Lung microvascular endothelial cell (primary cell): Measurements from ENCODE around the gene NELFB. TPM values are rescaled to one million over a fixed set of nuclear protein-coding genes. Genes with fewer than 3 reads are reported as not detected.

ENCODE experiments used
- DNase-seq, 2 donors: peaks; one replicate each; pipeline versions ENCODE4 v3.0.0 to v3.0.0-alpha.2; 2010; ENCODE audit warnings: low read depth in 2 of 2
- total RNA-seq: library from RNA; depleted of rRNA; stranded (reverse); fragments of >200 nt; gene quantifications from 2 replicates; pipeline ENCODE4 v1.2.1, GENCODE V29; 2014

NELFB gene
- total RNA-seq, 1 donor from 2014 or later = 43.7 TPM

DNA sequence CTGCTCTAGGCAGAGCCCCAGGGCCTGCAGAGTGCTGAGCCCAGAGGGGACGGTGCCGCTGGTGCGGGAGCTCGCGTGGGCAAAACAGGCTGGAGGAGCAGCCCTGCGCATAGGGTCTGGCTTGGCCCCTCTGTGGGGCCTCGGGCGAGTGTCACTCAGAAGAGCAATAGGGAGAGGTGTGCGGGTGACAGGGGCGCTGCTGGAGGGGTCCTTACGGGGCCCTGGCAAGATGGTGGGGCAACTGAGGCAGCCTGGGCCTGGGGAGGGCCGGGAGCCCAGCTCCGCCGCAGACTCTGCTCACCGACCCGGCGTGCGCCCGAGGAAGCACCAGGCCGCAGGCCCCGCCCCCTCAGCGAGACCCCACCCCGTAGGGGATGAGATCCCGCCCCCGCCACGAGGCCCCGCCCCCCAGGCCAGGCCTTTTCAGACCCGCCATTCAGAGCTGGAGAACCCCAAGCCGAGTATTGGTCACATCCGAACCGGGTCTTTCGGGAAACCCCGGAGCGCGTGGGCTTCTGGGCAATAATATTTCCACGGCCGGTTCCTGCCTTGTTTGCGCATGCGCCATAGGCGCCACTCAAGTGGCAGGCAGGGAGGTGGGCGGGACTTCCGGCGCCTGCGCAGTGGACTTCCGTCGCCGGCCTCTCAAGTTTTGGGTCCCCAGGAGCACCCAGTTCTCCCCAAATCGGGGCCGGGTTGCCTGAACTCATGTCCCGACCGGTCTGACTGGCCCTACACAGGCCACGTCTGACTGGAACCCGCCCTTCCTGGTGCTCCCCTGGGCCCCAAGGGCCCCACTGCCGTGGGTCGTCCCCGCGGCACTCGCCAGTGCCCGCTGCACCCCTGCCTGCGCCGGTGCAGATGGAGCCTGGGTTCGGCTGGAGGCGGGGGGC is 31.8 kb upstream of the NELFB start:
- DNase-seq = peak; percentile 99

DNA sequence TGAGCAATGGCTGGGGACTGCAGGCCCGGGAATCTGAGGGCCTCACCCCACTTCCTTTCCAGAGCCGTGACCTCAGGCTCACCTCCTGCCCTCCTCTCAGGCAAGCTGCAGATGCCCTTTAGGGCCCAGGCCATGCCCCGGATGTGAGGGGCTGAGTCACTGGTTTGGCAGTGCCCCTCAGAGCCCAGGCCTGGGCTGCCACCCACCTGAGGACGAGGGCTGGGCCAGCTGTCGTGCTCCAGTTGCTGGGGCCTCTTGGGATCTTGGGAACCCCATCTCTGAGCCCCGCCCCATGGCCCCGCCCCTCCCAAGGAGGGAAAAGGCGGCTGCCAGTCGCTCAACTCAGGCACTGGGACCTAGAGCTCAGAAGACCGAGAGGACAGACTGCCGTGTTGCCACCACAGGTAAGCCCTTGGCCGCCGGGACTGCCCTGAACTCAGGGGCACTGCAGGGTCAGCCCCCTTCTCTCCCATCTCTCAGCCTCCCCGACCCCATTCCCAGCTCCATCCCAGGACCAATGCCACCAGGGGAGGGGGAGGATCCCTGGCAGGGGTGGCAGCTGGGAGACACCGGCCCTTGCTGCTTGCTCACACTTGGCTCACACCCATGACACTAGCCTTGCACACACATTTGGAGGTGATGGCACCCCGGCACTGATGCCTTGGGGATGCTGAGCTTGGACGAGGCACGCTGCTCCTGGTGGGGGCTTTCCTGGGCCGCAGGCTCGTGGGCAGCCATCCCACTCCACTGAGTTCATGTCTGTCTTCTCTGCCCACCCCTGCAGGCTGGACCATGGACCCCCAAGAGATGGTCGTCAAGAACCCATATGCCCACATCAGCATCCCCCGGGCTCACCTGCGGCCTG is 30.1 kb upstream of the NELFB start, which contains the start of gene CYSRT1:
CYSRT1 (plus strand) TSS at position 345 of the 865 bp plus-strand sequence; CDS start at position 793, 448 bp downstream.
- no peak for DNase-seq

DNA sequence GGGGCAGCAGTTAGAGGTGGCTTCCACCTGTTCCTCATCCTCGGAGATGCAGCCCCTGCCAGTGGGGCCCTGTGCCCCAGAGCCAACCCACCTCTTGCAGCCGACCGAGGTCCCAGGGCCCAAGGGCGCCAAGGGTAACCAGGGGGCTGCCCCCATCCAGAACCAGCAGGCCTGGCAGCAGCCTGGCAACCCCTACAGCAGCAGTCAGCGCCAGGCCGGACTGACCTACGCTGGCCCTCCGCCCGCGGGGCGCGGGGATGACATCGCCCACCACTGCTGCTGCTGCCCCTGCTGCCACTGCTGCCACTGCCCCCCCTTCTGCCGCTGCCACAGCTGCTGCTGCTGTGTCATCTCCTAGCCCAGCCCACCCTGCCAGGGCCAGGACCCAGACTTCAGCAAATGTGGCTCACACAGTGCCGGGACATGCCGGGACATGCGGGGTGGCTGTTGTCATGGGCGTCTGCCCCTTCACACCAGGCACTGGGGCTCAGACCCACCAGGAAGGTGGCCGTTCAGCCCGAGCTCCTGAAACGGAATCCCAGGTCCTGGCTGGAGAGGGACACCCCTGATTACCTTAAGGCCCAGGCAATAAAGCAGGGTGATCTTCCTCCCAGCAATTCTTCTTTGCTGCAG is 29.3 kb upstream of the NELFB start:
- no peak for DNase-seq

DNA sequence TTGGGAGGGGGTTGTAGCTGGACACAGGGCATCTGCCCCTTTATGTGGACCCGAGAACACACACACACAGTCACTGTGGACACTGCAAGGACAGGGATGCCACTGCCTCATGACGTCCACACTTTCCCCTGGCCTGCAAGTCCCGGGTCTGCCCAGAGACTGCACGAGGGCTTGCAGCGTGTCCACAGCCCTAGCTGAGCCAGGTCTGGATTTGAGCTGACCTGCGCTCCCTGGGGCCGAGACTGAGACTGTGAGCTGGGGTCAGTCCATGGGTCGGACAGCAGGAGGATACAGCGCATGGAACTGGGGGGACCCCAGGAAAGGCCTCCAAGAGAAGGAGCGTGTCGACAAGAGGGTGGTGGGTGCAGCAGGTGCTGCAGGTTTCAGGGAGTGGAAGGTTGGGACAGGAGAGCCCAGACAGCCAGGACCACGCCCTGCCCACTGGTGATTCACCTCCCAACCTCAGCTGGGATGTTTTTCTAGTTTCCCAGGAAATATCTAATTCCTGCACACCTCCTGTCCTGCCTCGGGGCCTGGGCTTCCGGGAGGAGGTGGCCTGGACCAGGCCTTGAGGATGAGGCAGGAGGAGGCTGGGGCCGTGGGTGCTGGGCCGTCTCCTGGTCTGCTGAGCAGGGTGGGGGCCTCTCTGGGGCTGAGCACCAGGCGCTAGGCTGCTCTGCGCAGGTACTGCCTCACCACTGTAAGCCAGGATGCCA is 28.6 kb upstream of the NELFB start:
- DNase-seq = no peak

DNA sequence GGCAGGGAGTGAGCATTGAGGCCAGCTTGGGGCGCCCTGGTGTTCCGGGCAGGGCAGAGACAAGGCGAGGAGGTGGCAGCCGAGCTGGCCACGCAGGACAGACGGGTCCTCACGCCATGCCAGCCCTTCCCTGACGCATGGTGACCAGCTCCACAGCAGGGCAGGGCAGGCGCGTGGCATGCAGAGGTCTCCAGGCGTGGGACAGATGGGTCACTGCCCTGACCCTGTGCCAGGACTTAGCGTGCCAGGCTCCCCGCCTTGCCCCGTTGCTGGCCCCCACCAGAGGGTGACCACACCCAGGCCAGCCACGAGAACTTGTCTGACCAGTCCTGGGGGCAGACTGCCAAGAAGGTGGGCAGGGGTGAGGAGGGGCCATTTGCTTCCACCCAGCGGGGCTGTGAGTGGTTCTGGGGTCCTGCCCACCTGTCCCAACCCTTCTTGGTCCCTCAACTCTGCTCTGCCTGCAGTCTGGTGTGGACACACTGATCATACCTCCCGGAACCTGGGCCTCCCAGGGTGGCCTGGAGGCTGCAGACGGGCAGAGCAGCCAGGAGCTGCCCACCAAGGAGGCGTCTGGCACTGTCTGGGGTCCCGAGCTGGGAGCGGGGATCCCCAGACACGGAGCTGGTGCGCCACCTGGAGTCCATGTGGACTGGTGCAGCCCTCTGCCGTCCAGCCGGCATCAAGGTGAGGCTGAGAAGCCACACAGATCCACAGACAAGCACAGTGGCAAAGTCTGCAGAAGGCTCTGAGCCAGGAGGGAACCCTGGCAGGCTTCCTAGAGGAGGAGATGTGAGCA is 27.9 kb upstream of the NELFB start, which contains the start of gene RNF224:
RNF224 (plus strand) TSS at position 449 of the 799 bp plus-strand sequence. CDS start 834 bp downstream, outside the sequence.
- peak; percentile 75 to 86 for DNase-seq

DNA sequence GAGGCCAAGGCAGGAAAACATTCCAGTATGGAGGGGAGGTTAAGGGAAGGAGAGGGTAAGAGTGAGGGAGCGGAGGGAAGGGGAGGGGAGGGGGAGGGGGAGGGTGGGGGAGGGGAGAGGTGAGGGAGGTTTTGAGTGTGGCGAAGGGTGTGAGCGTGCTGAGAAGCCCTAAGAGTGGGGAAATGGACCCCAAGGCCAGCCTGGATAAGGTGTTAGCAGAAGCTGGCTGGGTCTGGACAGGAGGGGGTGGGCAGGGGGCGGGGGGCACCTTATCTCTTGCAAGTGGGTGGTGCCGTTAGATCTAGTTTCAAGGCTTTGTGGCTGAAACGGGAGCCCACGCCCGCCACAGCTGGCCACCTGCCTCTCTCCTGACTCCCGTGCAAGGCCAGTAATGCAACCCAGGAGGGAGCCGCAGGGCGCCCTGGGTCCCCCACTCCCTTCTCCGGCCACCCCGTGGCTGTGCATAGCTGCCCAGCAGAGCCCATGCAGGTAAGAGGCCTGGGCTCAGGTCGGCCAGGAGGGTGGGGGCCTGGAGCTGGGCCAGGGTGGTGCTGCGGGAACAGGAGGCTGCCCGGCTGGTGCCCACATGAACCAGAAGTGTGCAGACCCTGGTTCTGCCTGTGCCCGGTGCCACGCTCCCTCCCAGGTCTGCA is 27.1 kb upstream of the NELFB start:
- no peak for DNase-seq

DNA sequence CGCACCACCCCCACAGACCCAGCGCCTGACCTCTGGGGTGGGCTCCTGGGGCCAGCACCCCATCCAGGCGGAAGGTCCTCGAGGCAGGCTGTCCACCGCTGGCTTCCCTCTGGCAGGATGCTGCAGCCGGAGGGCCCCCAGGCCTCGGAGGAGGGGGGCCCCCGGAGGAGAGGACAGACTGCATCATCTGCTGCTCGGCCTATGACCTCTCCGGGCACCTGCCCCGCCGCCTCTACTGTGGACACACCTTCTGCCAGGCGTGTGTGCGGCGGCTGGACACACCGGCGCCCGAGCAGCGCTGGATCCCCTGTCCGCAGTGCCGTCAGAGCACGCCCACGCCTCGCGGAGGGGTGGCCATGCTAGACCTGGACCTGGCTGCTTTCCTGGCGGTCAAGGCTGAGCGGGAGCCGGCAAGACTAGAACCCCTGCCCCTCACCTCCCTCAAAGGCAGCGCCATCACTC is 26.6 kb upstream of the NELFB start:
- DNase-seq = no peak

DNA sequence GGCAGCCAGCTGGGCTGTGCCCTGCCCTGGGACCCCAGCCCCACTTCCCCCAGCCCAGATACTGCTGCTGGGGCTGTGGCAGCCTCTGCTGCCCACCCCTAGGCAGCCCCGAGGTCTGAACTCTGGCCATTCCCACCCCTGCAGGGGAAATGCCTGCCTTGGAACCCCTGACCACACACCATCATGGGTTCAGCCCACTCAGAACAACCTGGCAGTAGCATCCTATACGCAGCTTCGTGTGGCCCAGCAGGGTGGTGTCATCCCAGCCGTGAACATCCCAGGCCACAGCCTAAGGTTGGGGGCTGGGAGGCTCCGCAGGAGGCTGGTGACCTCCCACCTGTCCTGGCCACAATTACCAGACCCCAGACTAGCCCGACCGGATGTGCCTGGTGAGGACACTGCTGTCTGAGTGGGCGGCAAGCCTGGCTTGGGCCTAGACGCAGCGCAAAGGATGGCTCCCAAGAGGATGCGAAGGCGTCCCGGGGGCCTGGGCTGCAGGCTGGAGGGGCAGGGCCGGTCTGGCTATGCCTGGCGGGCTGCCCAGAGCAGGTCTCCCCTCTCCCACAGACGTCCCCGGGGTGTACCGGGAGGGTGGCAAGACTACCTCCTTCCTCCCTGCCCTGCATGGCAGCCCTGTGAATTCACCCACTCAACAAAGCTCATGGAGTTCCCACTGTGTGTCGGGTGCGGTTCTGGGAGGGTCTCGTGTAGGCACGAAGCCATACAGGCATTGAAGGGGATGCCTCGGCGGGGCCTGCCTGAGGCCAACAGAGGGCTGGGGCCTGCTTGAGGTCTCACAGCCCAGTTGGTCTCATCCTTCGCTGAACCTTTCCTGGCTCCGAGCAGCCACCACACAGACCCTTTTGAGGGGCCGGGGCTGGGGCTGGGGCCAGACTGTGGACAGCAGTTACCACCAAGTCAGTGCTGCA is 25.9 kb upstream of the NELFB start:
- DNase-seq = no peak

DNA sequence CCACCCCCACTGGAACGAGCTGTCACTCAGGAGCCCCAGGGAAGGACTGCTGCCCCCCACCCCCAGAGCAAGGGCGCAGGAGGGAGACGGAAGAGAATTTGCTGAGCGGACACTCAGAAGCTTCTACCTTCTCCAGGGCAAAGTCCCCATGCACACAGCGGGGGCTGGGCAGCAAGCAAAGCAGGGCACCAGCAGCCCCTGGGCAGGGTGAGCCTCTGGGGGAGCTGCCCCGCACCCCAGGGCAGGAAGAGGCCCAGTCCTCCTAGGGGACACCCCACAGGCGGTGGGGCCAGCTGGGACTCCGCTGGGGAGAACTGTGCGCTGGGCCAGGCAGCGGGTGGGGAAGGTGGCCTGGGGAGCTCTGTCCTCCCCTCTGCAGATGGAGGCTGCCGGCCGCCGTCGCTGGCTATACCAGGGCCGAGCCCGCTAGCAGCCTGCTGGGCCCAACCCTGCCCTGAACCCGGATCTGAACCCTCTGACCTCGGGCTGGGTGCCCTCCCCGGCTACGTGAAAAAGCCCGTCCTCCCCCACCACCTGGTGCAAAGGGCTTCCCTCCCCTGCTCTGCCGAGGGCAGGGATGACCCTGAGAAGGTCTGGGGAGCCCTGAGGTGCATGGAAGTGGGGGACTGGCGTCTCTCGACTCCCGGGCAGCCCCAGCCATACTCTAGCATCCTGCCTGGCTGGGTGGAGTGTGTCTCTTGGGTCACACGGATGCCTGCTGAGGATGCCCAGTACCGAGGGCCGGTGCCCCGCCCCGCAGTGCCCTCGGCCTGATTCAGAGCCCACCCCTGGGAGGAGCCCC is 25.0 kb upstream of the NELFB start:
- DNase-seq = no peak

DNA sequence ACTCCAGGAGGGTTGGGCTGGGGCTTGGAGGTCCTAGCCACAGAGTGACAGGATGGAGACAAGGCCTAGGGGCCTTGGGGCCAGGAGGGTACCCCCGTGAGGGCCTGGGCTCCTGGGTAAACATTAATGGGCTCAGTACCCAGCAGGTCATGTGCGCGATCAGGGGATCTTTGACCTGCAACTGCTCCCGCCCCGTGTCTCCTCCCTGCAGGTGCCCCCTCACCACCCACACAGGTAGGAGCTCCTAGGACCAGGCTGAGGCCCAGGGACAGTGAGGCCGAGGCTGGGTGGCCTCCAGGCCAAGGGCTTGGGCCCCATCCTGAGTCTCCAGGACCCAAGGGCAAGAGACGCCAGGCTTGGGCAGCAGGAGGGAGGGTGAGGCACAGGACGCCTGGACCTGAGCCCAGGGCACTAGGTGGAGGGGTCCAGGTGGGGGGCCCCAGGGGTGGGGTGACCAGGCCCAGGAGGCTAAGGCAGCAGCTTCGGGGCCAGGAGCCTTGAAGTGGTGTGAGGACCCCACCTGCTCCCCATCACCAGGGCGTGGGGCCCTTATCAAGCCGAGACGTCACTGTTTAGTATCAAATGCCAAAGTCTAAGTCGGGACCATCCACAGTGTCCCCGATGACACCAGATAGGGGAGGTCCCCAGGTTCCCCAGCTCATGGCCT is 24.3 kb upstream of the NELFB start, which contains the start of gene SLC34A3:
SLC34A3 (plus strand) TSS at position 197 of the 667 bp plus-strand sequence. CDS start 802 bp downstream, outside the sequence.
- no peak for DNase-seq

DNA sequence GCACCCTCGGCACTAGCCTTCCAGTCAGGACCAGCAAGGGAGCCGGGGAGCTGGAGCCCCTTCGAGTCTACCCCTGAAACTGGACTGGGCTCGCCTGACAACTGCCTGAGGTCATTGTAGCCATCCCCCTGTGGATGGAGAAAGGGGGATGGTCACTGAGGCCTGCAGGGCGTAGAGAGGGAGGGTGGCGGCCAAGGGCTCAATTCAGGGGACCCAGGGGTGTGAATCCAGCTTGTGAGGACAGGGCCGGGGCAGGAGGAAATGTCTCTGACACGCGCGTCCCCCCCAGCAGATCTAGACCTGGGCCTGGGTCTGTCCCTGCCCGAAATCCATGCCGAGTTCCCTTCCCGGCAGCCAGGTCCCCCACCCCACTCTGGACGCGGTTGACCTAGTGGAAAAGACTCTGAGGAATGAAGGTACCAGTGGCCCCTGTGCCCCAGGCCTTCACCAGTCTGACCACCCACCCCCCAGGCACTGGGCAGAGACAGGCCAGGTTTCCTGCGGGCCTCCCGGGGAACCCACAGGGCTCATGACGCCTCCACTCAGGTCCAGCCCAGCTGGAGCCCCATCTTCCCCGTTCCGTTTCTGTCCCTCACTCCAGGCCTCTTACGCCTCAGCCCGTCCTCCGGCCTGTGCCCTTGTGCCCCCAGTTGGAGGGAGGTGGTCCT is 23.6 kb upstream of the NELFB start:
- no peak for DNase-seq

DNA sequence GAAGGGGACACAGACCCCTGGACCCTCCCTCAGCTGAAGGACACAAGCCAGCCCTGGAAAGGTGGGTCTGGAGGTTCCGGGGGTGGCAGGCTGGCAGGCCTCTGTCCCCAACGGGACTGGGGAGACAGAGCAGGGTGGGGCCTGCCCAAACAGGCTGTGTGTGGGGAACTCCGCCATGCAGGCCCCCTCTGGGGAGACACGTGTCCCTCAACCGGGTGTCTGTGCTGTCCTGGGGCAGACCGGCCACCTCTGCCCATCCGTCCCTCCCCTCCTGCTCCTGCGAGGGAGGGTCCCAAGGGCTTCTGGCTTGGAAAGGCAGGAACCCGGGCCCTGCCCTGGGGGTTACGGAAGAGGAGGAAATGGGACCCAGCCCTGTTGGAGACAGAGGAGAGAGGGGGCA is 23.0 kb upstream of the NELFB start:
- no peak for DNase-seq

DNA sequence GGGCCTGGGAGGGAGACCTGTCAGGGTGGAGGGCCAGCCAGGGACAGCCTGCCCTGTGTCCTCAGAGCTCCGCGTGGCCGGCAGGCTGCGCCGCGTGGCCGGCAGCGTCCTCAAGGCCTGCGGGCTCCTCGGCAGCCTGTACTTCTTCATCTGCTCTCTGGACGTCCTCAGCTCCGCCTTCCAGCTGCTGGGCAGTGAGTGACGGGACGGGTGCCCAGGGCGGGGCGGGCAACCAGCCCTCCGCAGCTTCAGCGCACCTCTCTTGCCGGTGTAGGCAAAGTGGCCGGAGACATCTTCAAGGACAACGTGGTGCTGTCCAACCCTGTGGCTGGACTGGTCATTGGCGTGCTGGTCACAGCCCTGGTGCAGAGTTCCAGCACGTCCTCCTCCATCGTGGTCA is 22.6 kb upstream of the NELFB start:
- no peak for DNase-seq

DNA sequence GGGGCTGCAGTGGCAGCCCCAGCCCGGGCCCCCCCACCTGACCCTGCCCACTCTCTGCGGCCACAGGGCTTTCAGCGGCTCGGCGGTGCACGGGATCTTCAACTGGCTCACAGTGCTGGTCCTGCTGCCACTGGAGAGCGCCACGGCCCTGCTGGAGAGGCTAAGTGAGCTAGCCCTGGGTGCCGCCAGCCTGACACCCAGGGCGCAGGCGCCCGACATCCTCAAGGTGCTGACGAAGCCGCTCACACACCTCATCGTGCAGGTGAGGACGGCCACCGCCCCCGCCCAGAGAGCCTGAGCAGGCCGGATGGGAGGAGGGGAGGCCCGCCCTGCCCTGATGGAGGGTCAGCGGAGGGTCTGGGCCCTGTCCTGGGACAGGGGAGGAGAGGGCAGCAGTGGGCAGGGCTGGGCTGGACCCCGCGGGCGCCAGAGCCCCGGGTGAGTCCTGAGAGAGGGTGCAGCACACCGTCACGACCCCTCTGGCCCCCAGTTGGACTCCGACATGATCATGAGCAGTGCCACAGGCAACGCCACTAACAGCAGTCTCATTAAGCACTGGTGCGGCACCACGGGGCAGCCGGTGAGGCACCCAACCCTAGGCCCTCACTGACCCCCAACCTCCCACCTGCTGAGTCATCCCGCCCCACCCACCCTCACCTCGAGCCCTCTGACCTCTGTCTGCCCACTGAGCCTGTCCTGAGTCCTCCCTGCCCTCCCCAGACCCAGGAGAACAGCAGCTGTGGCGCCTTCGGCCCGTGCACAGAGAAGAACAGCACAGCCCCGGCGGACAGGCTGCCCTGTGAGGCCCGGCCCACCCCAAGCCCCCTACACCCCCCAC is 21.8 kb upstream of the NELFB start:
- DNase-seq = no peak

DNA sequence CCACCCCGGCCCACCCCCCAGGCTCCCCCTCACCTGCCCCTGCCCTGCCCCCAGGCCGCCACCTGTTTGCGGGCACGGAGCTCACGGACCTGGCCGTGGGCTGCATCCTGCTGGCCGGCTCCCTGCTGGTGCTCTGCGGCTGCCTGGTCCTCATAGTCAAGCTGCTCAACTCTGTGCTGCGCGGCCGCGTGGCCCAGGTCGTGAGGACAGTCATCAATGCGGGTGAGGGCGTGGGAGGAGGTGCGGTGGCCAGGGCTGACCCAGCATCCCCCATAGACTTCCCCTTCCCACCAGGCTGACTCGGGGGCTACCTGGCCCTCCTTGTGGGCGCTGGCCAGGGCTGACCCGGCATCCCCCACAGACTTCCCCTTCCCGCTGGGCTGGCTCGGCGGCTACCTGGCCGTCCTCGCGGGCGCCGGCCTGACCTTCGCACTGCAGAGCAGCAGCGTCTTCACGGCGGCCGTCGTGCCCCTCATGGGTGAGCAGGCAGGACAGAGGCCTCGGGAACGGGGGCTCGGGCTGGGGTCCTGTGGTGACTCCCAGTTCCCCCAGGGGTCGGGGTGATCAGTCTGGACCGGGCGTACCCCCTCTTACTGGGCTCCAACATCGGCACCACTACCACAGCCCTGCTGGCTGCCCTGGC is 21.0 kb upstream of the NELFB start:
- no peak for DNase-seq
